ENCODE results near the gene GRM1.

- TF ChIP-seq CTCF (IDR thresholded peaks at IDR 0.05), result no peak
- no peak for TF ChIP-seq POLR2A (IDR thresholded peaks at IDR 0.05)
Observed at GRCh38 chr6:146305951-146306350, 277.1 kb downstream of the GRM1 start.
